Panc1 (cell line): ENCODE measurements around the gene FBXO42.

Source experiments
- CTCF ChIP-seq: fragments of 450-650 bp; IDR thresholded peaks from 2 replicates; pipeline ENCODE4 v1.5.1; 2017; ENCODE audit warnings: mild to moderate bottlenecking
- POLR2AphosphoS5 ChIP-seq: IDR thresholded peaks from 2 replicates; pipeline ENCODE4 v1.6.1; 2012; ENCODE audit warnings: mild to moderate bottlenecking, low read depth, low read length, moderate library complexity
- REST ChIP-seq, 2 experiments: IDR thresholded peaks; 2 replicates each; pipeline ENCODE4 v1.6.1; 2011 to 2012; ENCODE audit warnings: low read depth in 2 of 2, control low read depth in 1 of 2, low read length in 1 of 2, mild to moderate bottlenecking in 1 of 2, moderate library complexity in 1 of 2; ENCODE audit not compliant: insufficient read depth in 1 of 2
- SIN3A ChIP-seq: IDR thresholded peaks from 2 replicates; pipeline ENCODE4 v1.6.1; 2012; ENCODE audit warnings: low read depth, mild to moderate bottlenecking, low read length, moderate library complexity, borderline replicate concordance; ENCODE audit not compliant: insufficient read depth

- TF ChIP-seq CTCF = no peak
- TF ChIP-seq POLR2AphosphoS5 = no peak
- no peak for TF ChIP-seq REST (IDR thresholded peaks at IDR 0.05; ENCODE audit: insufficient read depth in 1 of 2, low read depth in 2 of 2, low read length in 1 of 2)
- TF ChIP-seq SIN3A = no peak
These were observed 11.6 kb downstream of the FBXO42 start for GRCh38 chr1:16340673-16341072.
